Hepatocyte (in vitro differentiated cells): Measurements from ENCODE around the gene MFGE8. TPM values are rescaled to one million over a fixed set of nuclear protein-coding genes. Genes with fewer than 3 reads are reported as not detected.

ENCODE experiments used
- DNase-seq: peaks from one replicate; pipeline ENCODE4 v3.0.0-alpha.2; 2016; ENCODE audit warnings: low spot score
- H2AFZ ChIP-seq: fragments of 200-600 bp; sonication (generic); 2 replicates; pipeline ENCODE4 v1.6.0; 2016; ENCODE audit warnings: antibody characterized with exemption, mild to moderate bottlenecking
- H3K27ac ChIP-seq: fragments of 200-600 bp; sonication (generic); 2 replicates; pipeline ENCODE4 v1.5.1; 2016; ENCODE audit warnings: mild to moderate bottlenecking
- H3K27me3 ChIP-seq: fragments of 200-600 bp; sonication (generic); 2 replicates; pipeline ENCODE4 v1.6.1; 2016
- H3K36me3 ChIP-seq: fragments of 200-600 bp; sonication (generic); replicated peaks from 2 replicates; pipeline ENCODE4 v1.5.1; 2016; ENCODE audit warnings: low read depth; ENCODE audit not compliant: insufficient read depth
- H3K4me1 ChIP-seq: fragments of 200-600 bp; sonication (generic); 2 replicates; pipeline ENCODE4 v1.5.1; 2016; ENCODE audit warnings: mild to moderate bottlenecking, moderate library complexity; ENCODE audit not compliant: insufficient read depth
- H3K4me2 ChIP-seq: fragments of 200-600 bp; sonication (generic); 2 replicates; pipeline ENCODE4 v1.6.0; 2016
- H3K4me3 ChIP-seq: fragments of 200-600 bp; sonication (generic); 2 replicates; pipeline ENCODE4 v1.5.1; 2016; ENCODE audit warnings: mild to moderate bottlenecking
- H3K79me2 ChIP-seq: fragments of 200-600 bp; sonication (generic); 2 replicates; pipeline ENCODE4 v1.6.0; 2017; ENCODE audit warnings: mild to moderate bottlenecking
- H3K9me2 ChIP-seq: fragments of 200-600 bp; sonication (generic); replicated peaks from 2 replicates; pipeline ENCODE4 v1.6.0; 2017; ENCODE audit warnings: mild to moderate bottlenecking; ENCODE audit not compliant: insufficient read depth
- H3K9me3 ChIP-seq: fragments of 200-600 bp; sonication (generic); 2 replicates; pipeline ENCODE4 v1.5.1; 2016; ENCODE audit warnings: low read depth, mild to moderate bottlenecking
- H4K20me1 ChIP-seq: fragments of 200-600 bp; sonication (generic); 2 replicates; pipeline ENCODE4 v1.6.0; 2016; ENCODE audit warnings: mild to moderate bottlenecking; ENCODE audit not compliant: insufficient read depth, poor library complexity, severe bottlenecking
- CTCF ChIP-seq: fragments of 200-600 bp; sonication (generic); IDR thresholded peaks from 2 replicates; pipeline ENCODE4 v1.5.1; 2016; ENCODE audit warnings: antibody characterized with exemption, mild to moderate bottlenecking; ENCODE audit not compliant: poor library complexity
- EZH2 ChIP-seq: fragments of 200-600 bp; sonication (generic); IDR thresholded peaks from 2 replicates; pipeline ENCODE4 v1.6.1; 2016; ENCODE audit warnings: antibody characterized with exemption, mild to moderate bottlenecking, borderline replicate concordance
- EZH2phosphoT487 ChIP-seq: fragments of 200-600 bp; sonication (generic); IDR thresholded peaks from one replicate; pipeline ENCODE4 v1.6.1; 2018; ENCODE audit warnings: antibody characterized with exemption, mild to moderate bottlenecking, low read depth, moderate library complexity; ENCODE audit not compliant: unreplicated experiment, severe bottlenecking
- WGBS: methylation state at CpG from one replicate; pipeline ENCODE4 v1.1.6; 2016; ENCODE audit warnings: low lambda C conversion rate; ENCODE audit errors: missing lambda C conversion rate; 5-methylcytosine and 5-hydroxymethylcytosine counted together
- polyA plus RNA-seq: library from polyadenylated mRNA; unstranded; fragments of >200 nt; fragmentation: Nextera tagmentation; extraction: Ambion mirVana; gene quantifications from 2 replicates; pipeline ENCODE4 v1.2.1, GENCODE V29; 2016
- total RNA-seq: library from RNA; depleted of rRNA; stranded (reverse); fragments of >200 nt; gene quantifications from 2 replicates; pipeline ENCODE4 v1.2.3, GENCODE V29; 2014

The MFGE8 gene
- total and polyA plus RNA-seq, 2 experiments from 2014 or later, result 471 to 569 TPM

- WGBS, result 93% methylated on average over 10 of the region's 10 CpGs
- no peaks in the 10 kb centered on the region for H3K9me3 ChIP-seq
- TF ChIP-seq CTCF (no peak), EZH2phosphoT487 (no peak), EZH2 (no peak)
Observed at GRCh38 chr15:88866295-88866881, 46.8 kb downstream of the MFGE8 start.

DNA sequence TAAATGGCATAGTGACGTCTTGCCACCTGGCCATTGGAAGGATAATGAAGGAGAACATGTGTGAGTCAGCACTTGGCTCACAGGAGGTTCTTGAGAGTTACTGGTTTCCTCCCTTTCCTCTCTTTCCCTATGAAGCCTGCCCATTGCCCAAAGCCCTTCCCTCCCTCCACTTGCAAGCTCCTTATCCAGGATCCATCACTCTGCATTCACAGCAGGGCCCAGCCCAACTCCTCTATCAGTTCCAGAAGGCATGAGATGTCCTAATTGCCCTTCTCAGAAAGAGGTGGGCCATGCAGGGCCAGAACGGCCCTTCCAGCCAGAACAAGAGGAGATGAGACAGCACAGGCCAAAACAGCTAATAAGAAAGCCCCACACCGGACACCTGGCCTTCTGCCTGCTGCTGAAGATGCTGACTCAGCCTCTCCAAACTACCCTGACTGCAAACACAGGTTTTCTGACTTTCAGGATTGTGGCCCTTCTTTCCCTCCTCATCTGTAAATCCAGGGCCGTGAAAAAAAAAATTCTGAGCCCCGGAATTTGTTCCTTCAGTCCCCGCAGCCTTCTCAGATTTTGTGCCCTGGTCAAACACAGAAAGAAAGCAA is 47.6 kb downstream of the MFGE8 start:
- H3K4me3 ChIP-seq, result no peak overlapping the region

More at GRCh38 chr15:88866295-88866881, 46.8 kb downstream of the MFGE8 start:
- Histone ChIP-seq H3K9me2 (no peaks in the 10 kb centered on the region), H3K4me1 (no peaks in the 10 kb centered on the region), H3K4me3 (no peak overlapping the region), H3K27me3 (no peaks in the 10 kb centered on the region), H4K20me1 (no peaks in the 10 kb centered on the region), H3K36me3 (no peaks in the 10 kb centered on the region), H3K4me2 (no peak overlapping the region), H3K27ac (no peak overlapping the region), H2AFZ (no peak overlapping the region), H3K79me2 (no peaks in the 10 kb centered on the region)
- DNase-seq, result no peak

GRCh38 chr15:88864861-88865497 is 48.2 kb downstream of the MFGE8 start:
- no peaks in the 10 kb centered on the region for H3K79me2 ChIP-seq
- H4K20me1 ChIP-seq, result no peaks in the 10 kb centered on the region
- TF ChIP-seq CTCF, result no peak
- TF ChIP-seq EZH2phosphoT487, result no peak
- TF ChIP-seq EZH2, result no peak
- no peak for DNase-seq
- no peak overlapping the region for H2AFZ ChIP-seq
- no peaks in the 10 kb centered on the region for H3K36me3 ChIP-seq
- H3K27ac ChIP-seq, result no peak overlapping the region
- no peaks in the 10 kb centered on the region for H3K4me1 ChIP-seq
- no peaks in the 10 kb centered on the region for H3K9me3 ChIP-seq
- no peak overlapping the region for H3K4me3 ChIP-seq
- H3K4me2 ChIP-seq, result no peak overlapping the region
- WGBS, result 68% methylated on average over 4 of the region's 4 CpGs
- no peaks in the 10 kb centered on the region for H3K9me2 ChIP-seq
- no peaks in the 10 kb centered on the region for H3K27me3 ChIP-seq

More for the DNA sequence above, 47.6 kb downstream of the MFGE8 start:
- no peaks in the 10 kb centered on the region for H4K20me1 ChIP-seq
- no peak for DNase-seq
- H3K9me3 ChIP-seq, result no peaks in the 10 kb centered on the region
- no peak overlapping the region for H3K27ac ChIP-seq
- no peak overlapping the region for H3K4me2 ChIP-seq
- no peaks in the 10 kb centered on the region for H3K9me2 ChIP-seq
- H3K27me3 ChIP-seq, result no peaks in the 10 kb centered on the region
- H3K4me1 ChIP-seq, result no peaks in the 10 kb centered on the region
- no peak for TF ChIP-seq EZH2phosphoT487
- WGBS, result 71% methylated on average over 6 of the region's 6 CpGs
- H2AFZ ChIP-seq, result no peak overlapping the region
- no peaks in the 10 kb centered on the region for H3K36me3 ChIP-seq
- H3K79me2 ChIP-seq, result no peaks in the 10 kb centered on the region

DNA sequence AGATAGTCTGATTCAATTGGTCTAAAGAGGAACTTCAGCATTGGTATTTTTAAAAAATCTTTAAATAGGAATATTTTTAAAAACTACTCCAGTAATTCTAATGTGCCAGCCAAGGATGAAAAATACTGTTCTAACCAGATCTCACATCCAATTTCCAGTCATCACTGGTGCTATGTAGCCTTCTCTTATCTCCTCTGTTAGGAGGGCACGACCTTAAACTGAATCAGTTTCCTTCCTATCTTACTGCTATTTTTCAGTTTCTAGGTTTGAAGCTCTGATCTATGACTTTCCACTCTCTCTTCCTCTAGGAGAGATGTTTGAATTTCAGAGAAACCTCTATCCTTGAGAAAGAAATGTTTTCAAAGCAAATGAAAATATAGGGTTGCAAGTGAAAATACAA is 49.8 kb downstream of the MFGE8 start:
- no peaks in the 10 kb centered on the region for H3K4me1 ChIP-seq
- TF ChIP-seq CTCF, result no peak
- no peak for TF ChIP-seq EZH2phosphoT487
- no peak for TF ChIP-seq EZH2
- H3K36me3 ChIP-seq, result no peaks in the 10 kb centered on the region
- WGBS, result 74% methylated on average over 1 of the region's 1 CpG
- H3K79me2 ChIP-seq, result no peaks in the 10 kb centered on the region
- H3K4me3 ChIP-seq, result no peak overlapping the region
- H3K27ac ChIP-seq, result no peak overlapping the region
- H3K27me3 ChIP-seq, result no peaks in the 10 kb centered on the region
- H3K4me2 ChIP-seq, result no peak overlapping the region
- H4K20me1 ChIP-seq, result no peaks in the 10 kb centered on the region
- H2AFZ ChIP-seq, result no peak overlapping the region
- no peaks in the 10 kb centered on the region for H3K9me3 ChIP-seq
- H3K9me2 ChIP-seq, result no peaks in the 10 kb centered on the region
- DNase-seq, result no peak
